DMS 273 (cell line): ENCODE results near the gene AGTRAP.
A peak's percentile ranks its signal among the peaks of the same experiment; 100 is the strongest.

Source experiments
- DNase-seq: peaks from one replicate; lab custom pipeline; 2025; ENCODE audit not compliant: unreplicated experiment; lab: John Stamatoyannopoulos, UW

Gene AGTRAP

GRCh38 chr1:11761285-11761684, 25.3 kb downstream of the AGTRAP start:
- no peak for DNase-seq

- DNase-seq = peak; percentile 27
Measured at GRCh38 chr1:11761988-11762406, 26.1 kb downstream of the AGTRAP start, which contains the start of gene C1orf167. C1orf167 (plus strand) TSS chr1:11762193; CDS start chr1:11764401, 2,208 bp downstream.

GRCh38 chr1:11764115-11764514, 28.2 kb downstream of the AGTRAP start:
- DNase-seq = no peak

- no peak for DNase-seq
Measured at GRCh38 chr1:11764519-11764918, 28.6 kb downstream of the AGTRAP start.

- DNase-seq = no peak
Measured at GRCh38 chr1:11765661-11766428, 29.9 kb downstream of the AGTRAP start.

GRCh38 chr1:11766429-11766776, 30.5 kb downstream of the AGTRAP start:
- no peak for DNase-seq

- DNase-seq = peak; percentile 48
Measured at GRCh38 chr1:11767922-11768704, 32.2 kb downstream of the AGTRAP start.

GRCh38 chr1:11768821-11769220, 32.9 kb downstream of the AGTRAP start:
- peak; percentile 31 for DNase-seq

- no peak for DNase-seq
Measured at GRCh38 chr1:11769274-11769673, 33.3 kb downstream of the AGTRAP start.

- no peak for DNase-seq
Measured at GRCh38 chr1:11770011-11770410, 34.1 kb downstream of the AGTRAP start.

GRCh38 chr1:11771481-11772043, 35.6 kb downstream of the AGTRAP start:
- no peak for DNase-seq

GRCh38 chr1:11772458-11772857, 36.5 kb downstream of the AGTRAP start:
- DNase-seq = peak; percentile 36

GRCh38 chr1:11774753-11775152, 38.8 kb downstream of the AGTRAP start:
- DNase-seq = no peak

GRCh38 chr1:11777658-11778322, 41.9 kb downstream of the AGTRAP start:
- DNase-seq = no peak

- no peak for DNase-seq
Measured at GRCh38 chr1:11778336-11778735, 42.4 kb downstream of the AGTRAP start.

GRCh38 chr1:11778844-11779623, 43.1 kb downstream of the AGTRAP start:
- DNase-seq = peak; percentile 29

GRCh38 chr1:11779715-11780379, 43.9 kb downstream of the AGTRAP start:
- DNase-seq = no peak

- no peak for DNase-seq
Measured at GRCh38 chr1:11780380-11781147, 44.6 kb downstream of the AGTRAP start.

GRCh38 chr1:11781297-11781696, 45.4 kb downstream of the AGTRAP start:
- no peak for DNase-seq
